ENCODE measurements around the gene DLL4. TPM values are rescaled to one million over a fixed set of nuclear protein-coding genes. Genes with fewer than 3 reads are reported as not detected.

DLL4 gene
- total RNA-seq, 3 donors from 2014 or later, result 9.4 to 23.0 (median 15.6) TPM

GRCh38 chr15:40955141-40955903 lies 26.2 kb downstream of the DLL4 start:
- Histone ChIP-seq H3K9me3 (no peaks in the 10 kb centered on the region), H3K4me3 (no peak overlapping the region), H3K4me1 (ENCODE audit: low read depth) (peaks cover 12% of the 10 kb centered on the region), H3K36me3 (ENCODE audit: low read depth) (no peaks in the 10 kb centered on the region)
- DNase-seq (peak in 1 of 3 donors; percentile 49), ATAC-seq (no peak)
- no peak for TF ChIP-seq CTCF (IDR thresholded peaks at IDR 0.05)
- intact Hi-C loops (cut with DNase I, micrococcal nuclease), result no loop called here

- peak in 1 of 3 donors; percentile 27 for DNase-seq
- intact Hi-C loops (cut with DNase I, micrococcal nuclease), result no loop called here
- Histone ChIP-seq H3K4me3 (no peak overlapping the region), H3K4me1 (ENCODE audit: low read depth) (peaks cover 12% of the 10 kb centered on the region), H3K36me3 (ENCODE audit: low read depth) (no peaks in the 10 kb centered on the region), H3K9me3 (no peaks in the 10 kb centered on the region)
- TF ChIP-seq CTCF (IDR thresholded peaks at IDR 0.05), result no peak
- ATAC-seq, result no peak
Measured at GRCh38 chr15:40955930-40956540, 26.9 kb downstream of the DLL4 start.

GRCh38 chr15:40956541-40956982 lies 27.4 kb downstream of the DLL4 start:
- intact Hi-C loops (cut with DNase I, micrococcal nuclease), result no loop called here

GRCh38 chr15:40957041-40957555 lies 28.0 kb downstream of the DLL4 start:
- DNase-seq, result no peak
- ATAC-seq, result no peak
- H3K4me3 ChIP-seq, result no peak overlapping the region
- no peak for TF ChIP-seq CTCF (IDR thresholded peaks at IDR 0.05)
- H3K36me3 ChIP-seq (ENCODE audit: low read depth), result no peaks in the 10 kb centered on the region
- intact Hi-C loops (cut with DNase I, micrococcal nuclease), result no loop called here
- peaks cover 12% of the 10 kb centered on the region for H3K4me1 ChIP-seq (ENCODE audit: low read depth)
- H3K9me3 ChIP-seq, result no peaks in the 10 kb centered on the region

More at GRCh38 chr15:40956541-40956982, 27.4 kb downstream of the DLL4 start:
- H3K9me3 ChIP-seq, result no peaks in the 10 kb centered on the region
- peaks cover 12% of the 10 kb centered on the region for H3K4me1 ChIP-seq (ENCODE audit: low read depth)
- DNase-seq (no peak), ATAC-seq (no peak)
- no peaks in the 10 kb centered on the region for H3K36me3 ChIP-seq (ENCODE audit: low read depth)
- no peak for TF ChIP-seq CTCF (IDR thresholded peaks at IDR 0.05)
- no peak overlapping the region for H3K4me3 ChIP-seq

GRCh38 chr15:40957581-40958051 lies 28.5 kb downstream of the DLL4 start:
- H3K36me3 ChIP-seq (ENCODE audit: low read depth), result no peaks in the 10 kb centered on the region
- peak; percentile 18 for ATAC-seq
- H3K9me3 ChIP-seq, result no peaks in the 10 kb centered on the region
- intact Hi-C loops (cut with DNase I, micrococcal nuclease), result no loop called here
- no peak for TF ChIP-seq CTCF (IDR thresholded peaks at IDR 0.05)
- peaks cover 11% of the 10 kb centered on the region for H3K4me1 ChIP-seq (ENCODE audit: low read depth)
- no peak overlapping the region for H3K4me3 ChIP-seq
- DNase-seq, result peak; percentile 64 to 71 (median 66)
